B cell (primary cell): ENCODE measurements around the gene DAB2IP. TPM values are rescaled to one million over a fixed set of nuclear protein-coding genes. Genes with fewer than 3 reads are reported as not detected.

Experiments
- ATAC-seq: fragments of 200-7000 bp; cut with Tn5 transposase; one replicate; pipeline ENCODE4 v1.10.0; 2021; ENCODE audit warnings: low read depth, mild to moderate bottlenecking, moderate number of reproducible peaks, moderate library complexity
- CTCF ChIA-PET: fragments of 350-600 bp; sonication (Branson Sonifier 250); formaldehyde crosslinking; loops from one replicate; lab custom pipeline; 2021; ENCODE audit warnings: antibody characterized with exemption, inconsistent platforms; lab: Charles Lee
- POLR2A ChIA-PET: fragments of 350-600 bp; sonication (Branson Sonifier 250); formaldehyde crosslinking; loops from one replicate; lab custom pipeline; 2021; ENCODE audit warnings: antibody characterized with exemption; lab: Charles Lee
- DNase-seq: peaks from one replicate; pipeline ENCODE4 v3.0.0; 2013
- H2AFZ ChIP-seq: 2 replicates; pipeline ENCODE4 v1.6.1; 2012; ENCODE audit warnings: mild to moderate bottlenecking, low read depth, low read length; ENCODE audit not compliant: insufficient read depth, poor library complexity, severe bottlenecking
- H3K27ac ChIP-seq, 2 donors: 1 replicate in 1 of 2; 2 replicates in 1 of 2; pipeline ENCODE4 v1.5.1; 2012 to 2013; ENCODE audit warnings: low read length in 2 of 2, mild to moderate bottlenecking in 2 of 2, moderate library complexity in 1 of 2
- H3K27me3 ChIP-seq, 4 experiments: fragments of 200-600 bp in 1 of 4; sonication (generic) in 1 of 4; replicated peaks in 1 of 4; 1 replicate in 2 of 4; 2 replicates in 2 of 4; pipeline versions ENCODE4 v1.6.1 to v1.7.0; 2013 to 2016; ENCODE audit warnings: low read length in 3 of 4, mild to moderate bottlenecking in 2 of 4, mixed read lengths in 1 of 4, moderate library complexity in 1 of 4; ENCODE audit not compliant: insufficient read depth in 4 of 4, control insufficient read depth in 3 of 4; ENCODE audit errors: control extremely low read depth in 1 of 4
- H3K36me3 ChIP-seq, 2 experiments: replicated peaks in 1 of 2; 1 replicate in 1 of 2; 2 replicates in 1 of 2; pipeline versions ENCODE4 v1.6.1 to v1.7.1; 2013; ENCODE audit warnings: low read length in 1 of 2; ENCODE audit not compliant: insufficient read depth in 2 of 2, control insufficient read depth in 1 of 2; ENCODE audit errors: control extremely low read depth in 1 of 2, extremely low read depth in 1 of 2
- H3K4me1 ChIP-seq, 2 donors: fragments of 200-600 bp in 1 of 2; sonication (generic) in 1 of 2; 1 replicate in 1 of 2; 2 replicates in 1 of 2; pipeline versions ENCODE4 v1.5.1 to v1.6.1; 2013 to 2017; ENCODE audit warnings: low read length in 2 of 2; ENCODE audit not compliant: control insufficient read depth in 2 of 2, insufficient read depth in 2 of 2
- H3K4me2 ChIP-seq: replicated peaks from 2 replicates; pipeline ENCODE3; 2012; ENCODE audit warnings: mild to moderate bottlenecking, low read depth, low read length; ENCODE audit not compliant: poor library complexity, severe bottlenecking
- H3K4me3 ChIP-seq, 5 experiments: fragments of 200-600 bp in 1 of 5; sonication (generic) in 1 of 5; 1 replicate in 3 of 5; 2 replicates in 2 of 5; pipeline versions ENCODE4 v1.5.1 to v1.7.0; 2011 to 2016; ENCODE audit warnings: low read length in 4 of 5, mild to moderate bottlenecking in 4 of 5, low read depth in 2 of 5, control low read depth in 1 of 5, moderate library complexity in 1 of 5; ENCODE audit not compliant: insufficient read depth in 1 of 5; ENCODE audit errors: control extremely low read depth in 1 of 5, extremely low read depth in 1 of 5
- H3K79me2 ChIP-seq: fragments of 200-600 bp; sonication (generic); one replicate; pipeline ENCODE4 v1.6.0; 2016; ENCODE audit warnings: low read length; ENCODE audit not compliant: control insufficient read depth, insufficient read depth
- H3K9ac ChIP-seq: fragments of 200-600 bp; sonication (generic); 2 replicates; pipeline ENCODE4 v1.6.1; 2017; ENCODE audit warnings: mild to moderate bottlenecking, low read length, moderate library complexity
- H3K9me3 ChIP-seq, 3 donors: one replicate each; pipeline versions ENCODE4 v1.6.1 to v1.7.1; 2013; ENCODE audit warnings: low read length in 2 of 3; ENCODE audit not compliant: control insufficient read depth in 2 of 3, insufficient read depth in 1 of 3; ENCODE audit errors: control extremely low read depth in 1 of 3
- H4K20me1 ChIP-seq: 2 replicates; pipeline ENCODE4 v1.6.0; 2012; ENCODE audit warnings: mild to moderate bottlenecking, low read length; ENCODE audit not compliant: insufficient read depth, control insufficient read depth, poor library complexity, severe bottlenecking
- H3K27ac Mint-ChIP-seq: one replicate; pipeline ENCODE4 v1.8.0; 2021; ENCODE audit warnings: mixed read lengths
- H3K27me3 Mint-ChIP-seq: one replicate; pipeline ENCODE4 v1.8.0; 2021; ENCODE audit warnings: mixed read lengths
- H3K4me1 Mint-ChIP-seq: one replicate; pipeline ENCODE4 v1.8.0; 2021; ENCODE audit warnings: mixed read lengths
- H3K4me3 Mint-ChIP-seq: one replicate; pipeline ENCODE4 v1.8.0; 2021; ENCODE audit warnings: mixed read lengths
- H3K9me3 Mint-ChIP-seq: one replicate; pipeline ENCODE4 v1.8.0; 2022; ENCODE audit warnings: mixed read lengths; ENCODE audit not compliant: insufficient read depth
- CTCF ChIP-seq: fragments of 200-600 bp; IDR thresholded peaks from one replicate; pipeline ENCODE4 v1.8.0; 2022; ENCODE audit warnings: antibody characterized with exemption, mild to moderate bottlenecking
- EZH2 ChIP-seq: IDR thresholded peaks from 2 replicates; pipeline ENCODE4 v1.6.1; 2012; ENCODE audit warnings: borderline replicate concordance, low read depth, mild to moderate bottlenecking, moderate library complexity, low read length; ENCODE audit not compliant: insufficient read depth, poor library complexity, severe bottlenecking
- WGBS: methylation state at CpG from one replicate; pipeline ENCODE4 v1.1.5; 2013; ENCODE audit warnings: missing lambda C conversion rate; ENCODE audit not compliant: insufficient coverage; 5-methylcytosine and 5-hydroxymethylcytosine counted together
- intact Hi-C: fragments of 100-400 bp; cut with micrococcal nuclease; formaldehyde crosslinking; loops from one replicate; pipeline ENCODE4 v1.10.0; 2022
- polyA plus RNA-seq: library from polyadenylated mRNA; depleted of rRNA; stranded (reverse); fragments of >200 nt; gene quantifications from 2 replicates; pipeline ENCODE4 v1.2.3, GENCODE V29; 2012
- total RNA-seq, 2 donors: library from RNA; stranded (reverse); fragments of 120-200 nt in 1 of 2; gene quantifications; 1 replicate in 1 of 2; 2 replicates in 1 of 2; pipeline versions ENCODE4 v1.2.3 to v1.2.4, GENCODE V29; 2013 to 2022

Gene DAB2IP
- total and polyA plus RNA-seq, 2 donors (not counting 1 experiment from before 2014, with no cell fraction given) = 1.1 to 3.9 TPM

DNA sequence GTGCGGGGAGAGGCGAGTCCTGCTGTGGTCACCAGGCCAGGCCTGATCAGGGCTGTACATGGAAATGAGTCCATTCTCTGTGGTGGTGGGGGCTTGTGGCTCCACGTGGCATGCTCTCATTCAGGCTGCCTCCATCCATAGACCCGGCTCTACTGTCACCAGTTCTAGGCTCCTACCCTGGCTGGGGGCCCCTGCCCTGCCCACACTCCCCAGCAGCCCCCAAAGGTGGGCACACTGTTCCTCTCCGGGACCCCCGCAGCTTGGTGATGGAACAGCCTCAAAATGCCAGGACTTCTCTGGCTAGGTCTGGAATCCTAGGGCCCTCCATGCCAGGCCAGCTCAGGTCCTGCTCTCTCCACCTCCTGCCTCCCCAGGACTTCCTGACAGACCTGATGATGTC lies 111.7 kb downstream of the DAB2IP start:
- H3K9ac ChIP-seq = no peak overlapping the region
- TF ChIP-seq EZH2 (no peak), CTCF (no peak)
- POLR2A ChIA-PET = no interaction called here
- DNase-seq = no peak
- H3K4me1 ChIP-seq = no peaks in the 10 kb centered on the region
- intact Hi-C loops = no loop called here
- no peak overlapping the region for H3K4me3 ChIP-seq
- WGBS = 91% methylated on average over 6 of the region's 6 CpGs
- no peaks in the 10 kb centered on the region for H3K79me2 ChIP-seq
- H3K4me2 ChIP-seq = no peak overlapping the region
- Mint-ChIP-seq H3K4me1 (no peaks in the 10 kb centered on the region), H3K9me3 (no peaks in the 10 kb centered on the region), H3K4me3 (no peak overlapping the region), H3K27ac (no peak overlapping the region), H3K27me3 (no peaks in the 10 kb centered on the region)
- H4K20me1 ChIP-seq = no peaks in the 10 kb centered on the region
- H3K36me3 ChIP-seq = no peaks in the 10 kb centered on the region
- H3K27ac ChIP-seq = no peak overlapping the region
- CTCF ChIA-PET = no interaction called here
- H2AFZ ChIP-seq = no peak overlapping the region
- ATAC-seq = no peak
- H3K9me3 ChIP-seq = no peaks in the 10 kb centered on the region
- no peaks in the 10 kb centered on the region for H3K27me3 ChIP-seq

- WGBS = 90% methylated on average over 20 of the region's 21 CpGs
- Mint-ChIP-seq H3K27me3 (no peaks in the 10 kb centered on the region), H3K9me3 (no peaks in the 10 kb centered on the region), H3K27ac (no peak overlapping the region), H3K4me1 (no peaks in the 10 kb centered on the region), H3K4me3 (no peak overlapping the region)
- Histone ChIP-seq H3K4me1 (no peaks in the 10 kb centered on the region), H3K4me3 (no peak overlapping the region), H3K9ac (no peak overlapping the region), H2AFZ (no peak overlapping the region), H3K9me3 (no peaks in the 10 kb centered on the region), H3K79me2 (no peaks in the 10 kb centered on the region), H3K36me3 (no peaks in the 10 kb centered on the region), H3K27me3 (no peaks in the 10 kb centered on the region), H4K20me1 (no peaks in the 10 kb centered on the region), H3K4me2 (no peak overlapping the region), H3K27ac (no peak overlapping the region)
- ChIA-PET POLR2A (no interaction called here), CTCF (no interaction called here)
- intact Hi-C loops = no loop called here
- DNase-seq (no peak), ATAC-seq (no peak)
- TF ChIP-seq CTCF = no peak
- no peak for TF ChIP-seq EZH2
Measured at GRCh38 chr9:121763561-121764370, 112.3 kb downstream of the DAB2IP start.
